NCI-H69 (cell line): ENCODE measurements around the gene RALY.

Experiments used
- DNase-seq: peaks from one replicate; lab custom pipeline; 2025; lab: John Stamatoyannopoulos, UW

Gene RALY

DNA sequence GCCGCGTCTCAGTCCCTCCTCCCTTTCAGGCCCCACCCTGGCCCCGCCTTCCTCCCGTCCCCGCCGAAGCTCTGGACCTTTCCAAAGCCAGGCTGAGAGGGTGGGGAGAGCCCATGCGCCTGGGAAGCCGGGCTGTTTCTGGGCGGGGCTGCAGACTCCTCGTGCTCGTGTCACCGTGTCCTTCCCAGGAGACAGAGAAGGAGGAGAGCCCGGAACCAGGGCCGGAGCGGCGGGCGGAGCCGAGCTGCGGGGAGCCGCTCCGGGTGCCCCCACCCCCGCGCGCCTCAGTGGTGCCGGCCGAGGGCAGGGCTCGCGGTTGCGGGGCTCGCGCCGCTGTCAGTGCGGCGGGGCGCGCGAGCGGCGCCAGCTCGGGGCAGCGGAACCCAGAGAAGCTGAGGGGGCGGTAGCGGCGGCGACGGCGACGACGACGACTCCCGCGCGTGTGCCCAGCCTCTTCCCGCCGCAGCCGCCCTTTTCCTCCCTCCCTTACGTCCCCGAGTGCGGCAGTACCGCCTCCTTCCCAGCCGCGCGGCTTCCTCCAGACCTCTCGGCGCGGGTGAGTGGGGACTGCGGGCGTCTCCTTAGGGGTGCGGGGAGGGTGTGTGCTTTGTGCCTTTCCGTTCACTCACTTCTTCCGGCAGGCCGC is at the start of gene RALY:
TSS of gene RALY (plus strand) at position 336 of the 646 bp plus-strand sequence. CDS start 78,164 bp downstream, outside the sequence.
- peak; percentile 100 for DNase-seq

DNA sequence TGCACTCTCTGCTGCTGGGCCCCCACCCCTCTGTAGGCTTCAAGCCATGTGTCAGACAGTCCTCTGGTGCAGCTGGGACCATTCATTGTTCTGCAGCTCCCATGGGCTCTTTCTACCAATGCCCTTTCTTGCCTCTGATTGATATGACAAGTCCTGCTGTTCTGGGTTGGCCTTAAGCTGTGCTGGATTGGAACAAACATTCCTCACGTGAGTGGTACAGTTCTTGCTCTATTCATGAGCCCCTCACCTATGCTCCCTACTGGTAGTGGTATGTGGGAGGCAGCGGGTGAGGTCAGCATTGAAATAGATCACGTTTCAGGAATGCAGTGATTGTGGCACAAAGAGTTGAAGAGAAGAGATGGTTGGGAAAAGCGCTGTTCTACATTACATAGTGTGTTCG is 48.8 kb upstream of the RALY start:
- DNase-seq: peak; percentile 36

DNA sequence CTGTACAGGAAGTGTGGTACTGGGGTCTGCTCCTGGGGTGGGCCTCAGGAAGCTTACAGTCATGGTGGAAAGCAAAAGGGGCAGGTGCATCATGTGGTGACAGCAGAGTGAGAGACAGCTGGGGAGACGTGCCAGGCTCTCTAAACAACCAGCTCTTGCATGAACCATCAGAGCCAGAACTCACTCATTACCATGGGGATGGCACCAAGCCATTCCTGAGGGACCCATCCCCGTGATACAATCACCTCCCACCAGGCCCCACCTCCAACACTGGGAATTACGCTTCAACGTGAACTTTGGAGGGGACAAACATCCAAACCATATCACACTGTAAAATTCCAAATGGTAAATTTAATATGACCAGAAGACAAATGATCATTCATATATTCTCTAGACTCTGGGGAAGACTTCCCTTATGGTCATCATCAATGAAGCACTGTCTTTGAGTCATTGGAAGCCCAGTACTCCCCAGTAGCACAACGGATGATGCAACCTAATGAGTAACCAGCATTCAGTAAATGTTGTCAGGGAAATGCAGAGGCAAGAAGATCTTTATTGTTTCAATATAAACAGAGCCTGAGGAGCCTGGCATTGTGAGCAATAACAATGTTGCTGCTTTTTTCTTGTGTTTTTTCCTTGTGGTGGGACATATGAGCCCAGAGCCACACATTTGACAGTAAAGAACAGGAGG is 48.2 kb upstream of the RALY start:
- no peak for DNase-seq

DNA sequence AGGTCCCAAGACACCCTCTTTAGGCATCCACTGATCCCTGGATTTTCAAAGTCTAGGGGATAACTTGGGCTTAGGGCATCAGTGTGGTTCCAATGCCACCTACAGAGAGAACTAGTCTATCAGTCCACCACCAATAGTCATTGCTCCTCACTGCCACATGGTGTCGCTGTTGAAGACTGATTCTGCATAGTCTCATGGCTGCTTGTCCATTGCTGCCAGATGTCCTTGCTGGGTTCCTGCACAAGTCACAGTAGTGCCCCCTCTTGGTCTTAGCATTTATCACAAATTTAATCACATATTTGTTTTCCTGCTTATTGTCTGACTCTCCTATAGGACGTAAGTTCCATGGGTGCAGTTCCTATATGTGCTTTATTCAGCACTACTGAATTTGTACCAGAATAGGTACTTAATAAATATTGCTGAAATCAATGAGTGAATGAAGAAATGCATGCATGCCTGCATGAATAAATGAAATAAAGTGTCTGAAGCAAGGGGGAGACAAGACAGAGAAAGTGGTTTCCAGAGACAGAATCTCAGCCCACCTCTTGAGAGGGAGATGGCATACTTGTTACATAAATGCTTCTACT is 45.9 kb upstream of the RALY start:
- DNase-seq: peak; percentile 82

DNA sequence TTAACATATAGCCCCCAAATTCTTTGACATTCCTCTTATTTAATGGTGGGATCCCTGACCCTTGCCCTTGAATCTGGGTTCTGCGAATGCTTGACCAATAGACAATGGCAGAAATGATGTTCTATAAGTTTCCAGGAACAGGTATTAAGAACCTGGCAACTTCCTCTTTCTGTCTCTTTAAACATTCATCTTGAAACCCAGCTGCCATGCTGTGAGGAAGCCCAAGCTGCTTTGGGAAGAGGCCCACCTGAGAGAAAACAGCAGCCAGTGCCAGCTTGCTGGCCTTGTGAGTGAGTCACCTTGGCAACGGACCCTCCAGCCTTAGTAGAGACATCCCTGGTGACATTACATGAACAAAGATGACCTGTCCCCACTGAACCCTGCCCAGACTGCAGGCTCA is 45.2 kb upstream of the RALY start:
- DNase-seq: no peak

DNA sequence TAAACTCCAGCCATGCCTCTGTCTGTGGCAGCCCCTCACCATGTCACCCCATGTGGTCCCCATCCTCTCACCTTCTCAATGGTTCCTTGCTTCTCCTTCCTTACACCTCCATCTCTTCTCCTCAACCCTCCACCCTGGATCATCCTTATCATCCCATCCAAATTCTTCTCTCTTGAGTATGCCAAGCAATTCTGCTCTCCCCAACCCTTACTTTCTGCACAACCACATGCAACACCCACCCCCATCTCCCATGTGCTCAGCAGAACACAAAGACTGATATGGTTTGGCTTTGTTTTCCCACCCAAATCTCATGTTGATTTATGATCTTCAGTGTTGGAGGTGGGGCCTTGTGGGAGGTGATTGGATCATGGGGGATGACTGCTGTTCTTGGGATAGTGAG is 42.5 kb upstream of the RALY start:
- no peak for DNase-seq

DNA sequence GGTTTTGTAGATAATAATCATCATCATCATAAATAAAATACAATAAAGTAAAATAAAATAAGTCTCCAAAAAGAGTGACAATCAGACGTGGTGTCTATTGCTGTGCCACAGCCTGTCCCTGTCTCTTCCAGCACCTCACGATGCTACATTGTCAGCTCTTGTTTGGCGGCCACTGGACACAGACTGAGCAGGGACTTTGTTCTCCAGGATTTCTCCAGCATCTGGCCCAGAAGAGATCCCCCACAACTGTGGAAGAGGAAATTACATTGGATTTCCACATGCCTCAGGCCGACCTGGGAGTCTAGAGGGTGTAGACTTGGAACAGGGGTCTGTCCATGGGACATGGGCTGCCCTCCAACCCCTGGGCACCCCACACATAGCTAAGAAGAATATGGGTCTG is 39.2 kb upstream of the RALY start:
- DNase-seq: no peak

DNA sequence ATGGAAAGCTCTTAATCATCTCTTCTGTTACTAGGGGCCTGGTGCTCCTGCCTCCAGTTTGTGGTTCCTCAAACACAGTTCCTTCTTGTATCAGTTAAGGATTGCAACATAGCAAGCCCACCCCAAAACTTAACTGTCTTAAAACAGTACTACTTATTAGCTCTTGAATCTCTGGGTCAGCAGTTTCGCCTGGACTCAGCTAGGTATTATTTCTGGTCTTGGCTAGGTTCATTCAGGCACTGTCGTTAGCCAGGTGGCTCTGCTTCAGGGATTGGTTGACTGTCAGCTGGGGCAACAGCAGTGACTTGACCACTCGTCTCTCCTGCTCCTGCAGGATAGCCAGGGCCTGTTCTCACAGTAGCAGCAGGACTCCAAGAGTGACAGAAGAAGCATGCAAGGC is 30.0 kb upstream of the RALY start:
- no peak for DNase-seq

DNA sequence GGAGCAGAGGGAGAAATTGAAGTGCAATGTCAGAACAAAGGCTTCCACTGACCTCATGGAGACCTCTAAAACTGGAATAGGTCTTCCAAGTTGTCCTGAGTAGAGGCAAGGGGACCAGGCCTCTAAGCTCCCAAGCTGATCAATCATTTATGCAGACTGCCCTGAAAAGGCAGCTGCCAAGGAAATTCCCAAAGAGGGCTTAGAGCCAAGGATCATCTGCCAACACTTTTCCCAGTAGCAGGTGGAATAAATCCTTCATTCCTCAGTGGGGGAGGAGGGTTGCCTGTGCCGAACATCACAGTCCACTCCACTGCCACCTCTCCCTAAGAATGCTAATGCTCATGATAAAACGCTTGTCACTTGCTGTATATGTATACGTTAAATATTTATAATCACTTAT is 29.3 kb upstream of the RALY start:
- DNase-seq: no peak

DNA sequence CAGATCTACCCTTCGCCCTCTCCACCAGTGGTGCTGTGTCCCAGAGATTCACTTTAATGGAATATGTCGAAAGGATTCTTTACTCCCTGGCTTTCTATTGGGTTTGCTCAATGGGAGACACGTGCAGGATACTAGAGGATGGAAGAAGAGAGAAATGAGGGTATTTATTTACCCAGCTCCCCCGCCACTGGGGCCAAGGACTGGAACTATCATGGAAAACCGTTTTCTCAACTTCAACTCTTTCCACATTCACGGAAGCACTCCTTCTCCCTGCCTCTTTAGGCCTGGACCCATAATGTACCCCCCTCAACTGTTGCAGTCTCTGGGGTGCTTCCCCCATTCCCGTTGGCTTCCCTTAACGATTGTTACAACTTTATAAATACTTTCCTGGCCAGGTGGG is 26.6 kb upstream of the RALY start:
- no peak for DNase-seq

DNA sequence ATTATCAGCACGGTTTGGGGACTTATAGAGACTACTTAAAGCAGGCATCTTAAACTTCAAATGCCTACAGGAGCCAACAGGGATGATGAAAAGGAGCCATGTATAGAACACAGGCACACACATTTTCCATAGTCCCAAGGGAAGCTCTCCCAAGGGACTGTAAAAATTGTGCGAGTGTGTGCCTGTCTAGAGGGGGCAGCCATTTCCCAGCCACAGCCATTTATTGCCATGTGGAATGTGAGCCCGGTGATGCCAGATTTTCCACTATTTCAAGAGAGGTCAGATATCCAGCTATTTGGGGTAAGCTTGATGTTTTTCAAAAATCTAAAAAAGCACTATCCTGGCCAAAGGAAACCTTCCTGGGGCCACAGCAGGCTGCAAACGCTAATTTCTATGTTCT is 24.1 kb upstream of the RALY start:
- DNase-seq: no peak

DNA sequence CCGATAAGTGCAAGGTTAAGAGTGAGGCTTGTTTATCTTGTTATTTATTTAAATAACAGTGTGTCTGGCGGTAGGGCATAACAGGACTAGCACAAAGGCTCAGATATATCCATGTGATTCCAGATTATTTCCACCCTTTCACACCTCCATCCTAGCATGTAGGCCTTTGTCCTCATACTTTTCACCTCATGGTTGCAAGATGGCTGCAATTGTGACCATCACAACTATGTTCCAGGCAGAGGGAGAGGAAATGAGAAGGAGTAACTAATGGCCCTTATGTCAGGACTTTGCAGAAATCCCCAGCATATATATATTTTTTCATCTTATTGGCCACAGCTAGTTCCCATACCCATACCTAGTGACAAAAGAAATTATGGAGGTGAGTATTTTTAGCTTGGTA is 23.5 kb upstream of the RALY start:
- DNase-seq: no peak

DNA sequence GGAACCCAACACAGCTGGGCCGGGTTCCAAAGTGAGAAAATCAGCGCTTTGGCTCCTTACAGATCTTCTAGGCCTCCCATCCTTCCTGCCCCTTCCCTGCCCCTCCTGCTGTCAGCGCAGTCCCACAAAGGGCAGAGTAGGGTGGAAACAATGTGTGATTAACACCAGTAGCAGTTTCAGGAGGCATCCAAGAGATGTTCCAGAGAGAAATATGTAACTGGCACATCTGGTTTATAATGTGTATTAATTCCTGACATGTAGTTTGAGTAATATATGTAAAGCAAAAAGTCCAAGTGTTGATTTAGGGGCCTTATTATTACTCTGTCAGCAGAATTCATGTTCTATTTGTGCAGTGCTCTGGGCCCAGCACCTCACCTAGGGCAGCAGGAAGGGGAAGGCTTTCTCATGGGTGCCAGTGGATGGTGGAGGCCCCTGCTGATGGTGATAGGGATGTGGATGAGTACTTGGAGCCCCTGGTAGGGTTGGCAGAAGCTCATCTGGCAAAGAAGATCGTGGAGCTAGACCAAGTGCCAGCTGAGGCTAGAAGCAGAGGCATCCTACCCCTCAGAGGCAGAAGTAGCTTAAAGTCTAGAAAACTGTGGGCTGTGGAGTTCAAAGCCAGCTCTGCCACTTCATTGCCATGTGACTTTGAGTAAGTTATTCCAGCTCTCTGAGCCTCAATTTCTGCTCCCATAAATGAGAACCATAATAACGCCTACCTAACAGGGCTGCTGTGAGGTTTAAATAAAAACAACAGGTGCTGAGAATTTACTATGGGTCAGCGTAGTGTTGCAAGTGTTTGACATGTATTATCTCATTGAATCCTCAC is 22.4 kb upstream of the RALY start:
- DNase-seq: no peak

DNA sequence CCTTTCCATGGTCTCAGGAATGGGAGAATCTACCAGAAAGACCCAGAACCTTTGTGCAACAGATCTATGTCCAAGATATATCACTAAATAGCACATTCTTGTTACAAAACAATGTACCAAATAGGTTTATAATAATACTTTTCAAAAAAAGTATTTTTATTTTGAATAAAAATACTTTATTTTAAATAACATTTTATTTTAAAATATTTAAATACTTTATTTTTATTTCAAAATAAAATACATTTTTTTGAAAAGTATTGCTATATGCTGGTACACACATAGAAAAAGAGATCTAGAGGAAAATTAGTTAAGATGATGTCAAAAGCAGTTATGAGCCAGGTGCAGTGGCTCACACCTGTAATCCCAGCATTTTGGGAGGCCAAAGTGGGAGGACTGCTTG is 16.8 kb upstream of the RALY start:
- DNase-seq: no peak

DNA sequence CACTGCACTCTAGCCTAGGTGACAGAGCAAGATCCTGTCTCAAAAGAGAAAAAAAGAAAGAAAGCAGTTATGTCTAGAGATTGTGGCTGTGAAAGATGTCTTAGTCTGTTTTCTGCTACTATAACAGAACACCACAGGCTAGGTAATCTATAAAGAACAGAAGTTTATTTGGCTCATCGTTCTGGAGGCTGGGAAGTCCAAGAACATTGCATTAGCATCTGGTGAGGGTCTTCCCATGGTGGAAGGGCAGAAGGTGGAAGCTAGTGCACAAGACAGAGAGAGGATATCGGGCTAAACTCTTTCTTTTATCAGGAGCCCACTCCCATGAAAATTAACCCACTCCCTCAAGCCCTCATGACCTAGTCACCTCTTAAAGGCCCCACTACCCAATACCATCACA is 16.2 kb upstream of the RALY start:
- DNase-seq: no peak

DNA sequence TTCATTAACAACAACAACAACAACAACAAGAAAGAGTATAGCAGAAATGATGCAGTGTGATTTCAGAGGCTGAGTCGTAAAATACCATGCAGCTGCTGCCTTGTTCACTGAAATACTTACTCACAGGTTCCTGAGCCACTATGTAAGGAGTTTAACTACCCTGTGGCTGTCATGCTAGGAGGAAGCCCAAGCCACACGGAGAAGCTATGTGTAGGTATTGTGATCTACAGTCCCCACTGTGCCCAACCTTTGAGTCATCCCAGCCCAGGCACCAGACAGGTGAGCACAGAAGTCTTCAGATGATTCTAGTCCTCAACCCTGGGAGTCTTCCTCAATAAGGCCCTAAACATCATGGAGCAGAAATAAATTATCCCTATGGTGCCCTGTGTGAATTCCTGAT is 14.6 kb upstream of the RALY start:
- DNase-seq: no peak

DNA sequence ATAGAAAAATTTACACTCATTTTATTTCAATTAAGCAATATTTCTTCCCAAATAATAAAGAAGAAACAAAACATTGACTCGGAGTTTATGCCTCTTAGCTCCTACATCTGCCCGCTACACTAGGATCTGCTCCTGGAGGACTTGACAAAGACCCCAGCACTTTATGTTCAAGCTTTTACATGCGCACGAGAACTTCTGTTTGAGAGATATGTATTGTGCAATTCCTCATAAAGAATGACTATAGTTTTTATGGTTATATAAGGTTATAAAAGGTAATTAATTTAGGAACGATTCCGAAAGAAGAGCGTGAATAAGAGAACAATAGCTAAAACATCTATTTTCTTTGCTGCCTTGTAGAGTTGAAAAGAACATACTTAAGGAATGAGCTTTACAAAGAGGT is 12.4 kb upstream of the RALY start:
- DNase-seq: no peak

DNA sequence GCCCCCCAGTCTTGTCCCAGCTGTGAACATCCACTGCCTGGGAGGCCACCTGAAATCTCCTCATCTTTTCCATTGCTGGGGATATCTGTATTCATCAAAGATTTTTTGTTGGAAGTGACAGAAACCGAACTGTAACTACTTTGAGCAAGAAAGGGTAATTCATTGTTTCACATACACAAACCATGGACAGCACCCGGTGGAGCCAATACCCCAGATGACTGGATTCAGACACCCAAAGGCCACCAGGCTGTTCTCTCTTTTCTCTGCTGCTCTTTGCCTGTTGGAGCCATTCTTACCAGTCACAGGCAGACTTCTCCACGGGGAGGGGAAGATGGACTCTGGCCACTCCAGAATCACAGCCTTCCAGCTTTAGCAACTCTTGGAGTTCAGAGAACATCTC is 11.7 kb upstream of the RALY start:
- DNase-seq: no peak

DNA sequence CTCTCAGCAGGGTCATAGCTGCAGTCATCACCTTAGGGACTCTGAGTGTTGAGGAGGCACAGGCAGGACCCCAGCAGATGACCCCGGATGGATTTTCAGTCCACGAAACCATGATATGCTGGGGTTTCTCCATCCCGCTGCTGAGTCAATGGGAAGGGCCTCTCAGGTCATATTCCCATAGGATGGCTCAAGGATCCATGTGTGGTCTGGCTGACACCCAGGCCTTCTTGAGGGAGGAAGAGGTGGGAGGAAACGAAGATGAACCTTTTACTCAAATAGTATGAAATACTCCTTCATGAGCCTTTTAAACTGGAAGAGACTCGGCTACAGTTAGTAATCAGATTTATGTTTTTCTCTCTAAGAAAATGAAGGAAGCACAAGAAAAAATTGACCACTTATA is 10.3 kb upstream of the RALY start:
- no peak for DNase-seq

DNA sequence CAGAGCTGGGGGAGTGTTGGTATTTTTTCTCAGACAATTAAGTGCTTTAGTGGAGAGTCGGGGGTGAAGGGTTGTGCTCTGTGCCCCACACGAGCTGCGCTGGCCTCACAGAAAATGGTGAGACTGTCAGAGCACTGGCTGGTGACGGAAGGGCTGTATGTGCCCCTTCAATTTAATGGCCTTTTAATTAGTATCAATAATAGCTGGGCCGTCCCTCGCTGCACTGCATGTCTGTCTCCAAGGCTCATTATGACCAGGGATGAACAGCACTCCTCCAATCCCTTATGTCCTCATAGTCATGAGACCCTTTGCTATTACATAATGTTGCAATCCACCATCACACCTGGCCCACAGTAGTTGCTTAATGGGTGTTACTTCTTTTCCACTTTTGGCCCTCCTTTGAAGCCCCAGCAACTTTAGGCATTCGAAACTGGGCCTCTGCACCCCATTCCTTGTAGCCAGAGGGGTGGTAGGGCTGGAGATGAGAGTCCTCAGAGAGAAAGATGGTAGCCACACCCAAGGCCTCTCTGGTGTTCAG is 9.5 kb upstream of the RALY start:
- peak; percentile 29 for DNase-seq

DNA sequence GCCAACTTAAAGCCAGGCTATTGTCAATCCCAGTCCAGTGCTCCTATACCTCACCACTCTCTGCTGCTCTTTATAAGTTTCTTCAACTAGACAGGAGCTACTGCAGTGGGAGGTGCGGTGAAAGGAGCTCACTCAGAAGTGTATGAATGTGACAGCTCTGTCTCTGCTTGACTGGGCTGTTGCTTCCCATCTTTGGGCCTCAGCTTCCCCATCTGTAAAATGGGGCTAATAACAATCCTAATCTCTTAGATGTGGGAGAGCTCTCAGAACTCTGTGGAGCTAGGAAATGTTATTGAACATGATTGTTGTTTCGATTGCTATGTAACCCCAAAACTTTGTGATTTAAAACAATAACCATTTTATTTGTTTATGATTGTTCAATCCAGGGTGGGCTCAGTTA is 8.4 kb upstream of the RALY start:
- no peak for DNase-seq

DNA sequence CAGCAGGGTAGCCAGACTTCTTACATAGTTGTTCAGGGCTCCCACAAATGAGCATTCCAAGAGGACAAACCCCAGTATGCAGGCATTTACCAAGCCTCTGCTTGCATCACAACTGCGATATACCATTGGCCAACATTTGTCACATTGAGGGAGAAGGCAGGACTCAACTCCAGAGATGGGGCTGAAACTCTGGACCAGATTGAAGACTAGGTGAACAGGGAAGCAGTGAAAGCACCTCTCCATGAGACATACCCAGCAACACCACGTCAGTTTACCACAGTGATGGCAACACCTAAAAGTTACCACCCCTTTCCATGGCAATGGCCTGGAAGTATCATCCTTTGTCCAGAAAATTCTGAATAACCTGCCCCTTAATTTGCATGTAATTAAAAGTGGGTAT is 7.9 kb upstream of the RALY start:
- no peak for DNase-seq
